Effector memory CD4-positive, alpha-beta T cell (primary cell): ENCODE results near the gene ERGIC1.

Experiments
- DNase-seq, 3 donors: peaks; one replicate each; pipeline ENCODE4 v3.0.0-alpha.2; 2020
- H3K27ac ChIP-seq: 2 replicates; pipeline ENCODE4 v1.7.0; 2013; ENCODE audit warnings: mild to moderate bottlenecking, low read length, moderate library complexity; ENCODE audit not compliant: insufficient read depth, poor library complexity, severe bottlenecking
- H3K27me3 ChIP-seq: replicated peaks from 2 replicates; pipeline ENCODE4 v1.7.0; 2013; ENCODE audit warnings: mild to moderate bottlenecking, low read length; ENCODE audit not compliant: insufficient read depth, control insufficient read depth, poor library complexity, severe bottlenecking
- H3K36me3 ChIP-seq: 2 replicates; pipeline ENCODE4 v1.7.0; 2013; ENCODE audit warnings: mild to moderate bottlenecking, low read length, moderate library complexity; ENCODE audit not compliant: control insufficient read depth, insufficient read depth
- H3K4me1 ChIP-seq: 2 replicates; pipeline ENCODE4 v1.7.0; 2013; ENCODE audit warnings: low read length, mild to moderate bottlenecking; ENCODE audit not compliant: control insufficient read depth, insufficient read depth, poor library complexity, severe bottlenecking
- H3K4me3 ChIP-seq: 2 replicates; pipeline ENCODE4 v1.7.0; 2013; ENCODE audit warnings: low read length, low read depth, mild to moderate bottlenecking; ENCODE audit not compliant: insufficient read depth, poor library complexity, severe bottlenecking
- H3K9me3 ChIP-seq: 2 replicates; pipeline ENCODE4 v1.7.0; 2013; ENCODE audit warnings: mild to moderate bottlenecking, low read length, moderate library complexity; ENCODE audit not compliant: control insufficient read depth

The ERGIC1 gene

GRCh38 chr5:172815631-172816030, 18.4 kb upstream of the ERGIC1 start:
- H3K27ac ChIP-seq, result no peak overlapping the region
- H3K4me1 ChIP-seq, result no peaks in the 10 kb centered on the region
- no peak for DNase-seq
- no peaks in the 10 kb centered on the region for H3K9me3 ChIP-seq
- H3K36me3 ChIP-seq, result no peaks in the 10 kb centered on the region
- no peaks in the 10 kb centered on the region for H3K27me3 ChIP-seq
- H3K4me3 ChIP-seq, result no peak overlapping the region

GRCh38 chr5:172816925-172817562, 17.0 kb upstream of the ERGIC1 start:
- Histone ChIP-seq H3K4me3 (no peak overlapping the region), H3K9me3 (no peaks in the 10 kb centered on the region), H3K27me3 (no peaks in the 10 kb centered on the region), H3K4me1 (no peaks in the 10 kb centered on the region), H3K27ac (no peak overlapping the region), H3K36me3 (no peaks in the 10 kb centered on the region)
- DNase-seq, result no peak

- no peaks in the 10 kb centered on the region for H3K27me3 ChIP-seq
- no peaks in the 10 kb centered on the region for H3K9me3 ChIP-seq
- no peak for DNase-seq
- H3K4me3 ChIP-seq, result no peak overlapping the region
- H3K36me3 ChIP-seq, result no peaks in the 10 kb centered on the region
- no peaks in the 10 kb centered on the region for H3K4me1 ChIP-seq
- H3K27ac ChIP-seq, result no peak overlapping the region
These were observed 16.4 kb upstream of the ERGIC1 start for GRCh38 chr5:172817664-172818063.

- no peak overlapping the region for H3K4me3 ChIP-seq
- no peak for DNase-seq
- H3K36me3 ChIP-seq, result no peaks in the 10 kb centered on the region
- H3K27ac ChIP-seq, result no peak overlapping the region
- no peaks in the 10 kb centered on the region for H3K4me1 ChIP-seq
- H3K9me3 ChIP-seq, result no peaks in the 10 kb centered on the region
- H3K27me3 ChIP-seq, result no peaks in the 10 kb centered on the region
These were observed 16.0 kb upstream of the ERGIC1 start for GRCh38 chr5:172818081-172818480.

GRCh38 chr5:172819569-172819968, 14.5 kb upstream of the ERGIC1 start:
- Histone ChIP-seq H3K4me3 (no peak overlapping the region), H3K27me3 (no peaks in the 10 kb centered on the region), H3K36me3 (no peaks in the 10 kb centered on the region), H3K9me3 (no peaks in the 10 kb centered on the region), H3K27ac (no peak overlapping the region), H3K4me1 (no peaks in the 10 kb centered on the region)
- no peak for DNase-seq

- Histone ChIP-seq H3K9me3 (no peaks in the 10 kb centered on the region), H3K4me3 (no peak overlapping the region), H3K27ac (no peak overlapping the region), H3K27me3 (no peaks in the 10 kb centered on the region), H3K36me3 (no peaks in the 10 kb centered on the region), H3K4me1 (no peaks in the 10 kb centered on the region)
- no peak for DNase-seq
These were observed 13.8 kb upstream of the ERGIC1 start for GRCh38 chr5:172820046-172820767.

GRCh38 chr5:172821340-172821985, 12.6 kb upstream of the ERGIC1 start:
- DNase-seq, result no peak
- Histone ChIP-seq H3K27ac (no peak overlapping the region), H3K4me3 (no peak overlapping the region), H3K27me3 (no peaks in the 10 kb centered on the region), H3K9me3 (peaks cover 6% of the 10 kb centered on the region), H3K36me3 (no peaks in the 10 kb centered on the region), H3K4me1 (no peaks in the 10 kb centered on the region)

GRCh38 chr5:172823840-172824362, 10.2 kb upstream of the ERGIC1 start:
- H3K27ac ChIP-seq, result no peak overlapping the region
- H3K4me3 ChIP-seq, result no peak overlapping the region
- peaks cover 6% of the 10 kb centered on the region for H3K9me3 ChIP-seq
- H3K27me3 ChIP-seq, result no peaks in the 10 kb centered on the region
- H3K4me1 ChIP-seq, result no peaks in the 10 kb centered on the region
- DNase-seq, result no peak
- H3K36me3 ChIP-seq, result no peaks in the 10 kb centered on the region

- H3K4me1 ChIP-seq, result no peaks in the 10 kb centered on the region
- no peaks in the 10 kb centered on the region for H3K27me3 ChIP-seq
- H3K36me3 ChIP-seq, result no peaks in the 10 kb centered on the region
- no peak overlapping the region for H3K27ac ChIP-seq
- H3K4me3 ChIP-seq, result no peak overlapping the region
- peaks cover 6% of the 10 kb centered on the region for H3K9me3 ChIP-seq
- no peak for DNase-seq
These were observed 8.3 kb upstream of the ERGIC1 start for GRCh38 chr5:172825610-172826204.

GRCh38 chr5:172827841-172828240, 6.2 kb upstream of the ERGIC1 start:
- Histone ChIP-seq H3K27me3 (no peaks in the 10 kb centered on the region), H3K4me3 (no peak overlapping the region)
- no peak for DNase-seq

More at GRCh38 chr5:172827841-172828240, 6.2 kb upstream of the ERGIC1 start:
- H3K4me1 ChIP-seq, result no peaks in the 10 kb centered on the region
- no peaks in the 10 kb centered on the region for H3K36me3 ChIP-seq
- peaks cover 6% of the 10 kb centered on the region for H3K9me3 ChIP-seq
- H3K27ac ChIP-seq, result no peak overlapping the region
